GM12865 (cell line): ENCODE measurements around the gene ADAP2.
"Not testable (repeated sequence)": the region's sequence is repeated elsewhere in the genome, so short reads cannot be mapped to it uniquely, and the experiment has no call there.

ENCODE experiments used
- DNase-seq: peaks from one replicate; pipeline ENCODE4 v3.0.0; 2010; ENCODE audit warnings: low read depth
- H3K4me3 ChIP-seq: 2 replicates; pipeline ENCODE4 v1.5.1; 2011; ENCODE audit warnings: mild to moderate bottlenecking, low read depth, low read length, control low read depth
- TF ChIP-seq, protein P1 (sequence below): IDR thresholded peaks from 2 replicates; pipeline ENCODE4 v1.5.1; 2011; ENCODE audit warnings: low read length, control low read depth, low read depth, inconsistent platforms; ENCODE audit not compliant: insufficient read depth; ENCODE audit errors: missing control alignments

Gene ADAP2

DNA sequence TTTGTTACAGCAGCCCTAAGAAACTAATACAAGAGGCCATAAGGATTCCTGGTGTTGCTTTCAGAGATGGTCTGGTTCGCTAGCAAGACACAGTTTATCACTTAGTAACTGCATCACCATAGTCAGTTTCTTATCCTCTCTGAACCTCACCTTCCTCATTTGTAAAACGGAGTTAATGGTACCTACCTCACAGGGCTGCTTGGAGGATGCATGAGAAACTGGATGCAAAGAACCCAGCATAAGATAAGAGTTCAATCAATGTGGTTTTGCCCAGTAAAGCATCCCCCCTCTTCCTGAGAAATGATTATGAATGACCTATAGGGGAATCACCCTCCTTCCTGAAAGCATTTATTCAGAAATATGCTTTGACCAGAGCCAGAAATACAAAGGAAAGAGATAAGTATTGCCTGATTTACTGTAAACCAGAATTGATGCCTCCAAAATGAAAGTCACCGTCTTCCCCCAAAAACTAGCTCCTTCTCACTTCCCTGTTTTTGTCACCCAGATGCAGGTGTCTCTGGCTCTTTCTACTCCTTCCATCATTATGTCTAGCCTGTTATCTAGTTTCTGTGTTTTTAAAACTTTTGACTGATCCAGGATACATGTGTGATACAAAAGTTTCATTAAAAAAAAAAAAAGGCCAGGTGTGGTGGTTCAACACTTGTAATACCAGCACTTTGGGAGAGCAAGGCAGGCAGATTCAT is 12.9 kb upstream of the ADAP2 start:
- no peak for DNase-seq

DNA sequence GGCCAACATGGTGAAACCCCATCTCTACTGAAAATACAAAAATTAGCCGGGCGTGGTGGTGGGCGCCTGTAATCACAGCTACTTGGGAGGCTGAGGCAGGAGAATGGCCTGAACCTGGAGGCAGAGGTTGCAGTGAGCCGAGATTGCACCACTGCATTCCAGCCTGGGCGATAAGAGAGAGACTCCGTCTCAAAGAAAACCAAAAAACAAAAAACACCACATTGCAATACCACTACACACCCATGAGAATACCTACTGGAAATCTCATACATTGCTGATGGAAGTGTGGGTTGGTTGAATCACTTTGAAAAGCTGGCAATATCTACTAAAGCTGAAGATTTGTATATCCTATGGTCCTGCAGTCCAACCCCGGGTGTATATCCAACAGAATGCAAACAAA is 11.6 kb upstream of the ADAP2 start:
- H3K4me3 ChIP-seq, DNase-seq: not testable (repeated sequence)

More for the DNA sequence above, 12.9 kb upstream of the ADAP2 start:
- TF ChIP-seq, protein P1, sequence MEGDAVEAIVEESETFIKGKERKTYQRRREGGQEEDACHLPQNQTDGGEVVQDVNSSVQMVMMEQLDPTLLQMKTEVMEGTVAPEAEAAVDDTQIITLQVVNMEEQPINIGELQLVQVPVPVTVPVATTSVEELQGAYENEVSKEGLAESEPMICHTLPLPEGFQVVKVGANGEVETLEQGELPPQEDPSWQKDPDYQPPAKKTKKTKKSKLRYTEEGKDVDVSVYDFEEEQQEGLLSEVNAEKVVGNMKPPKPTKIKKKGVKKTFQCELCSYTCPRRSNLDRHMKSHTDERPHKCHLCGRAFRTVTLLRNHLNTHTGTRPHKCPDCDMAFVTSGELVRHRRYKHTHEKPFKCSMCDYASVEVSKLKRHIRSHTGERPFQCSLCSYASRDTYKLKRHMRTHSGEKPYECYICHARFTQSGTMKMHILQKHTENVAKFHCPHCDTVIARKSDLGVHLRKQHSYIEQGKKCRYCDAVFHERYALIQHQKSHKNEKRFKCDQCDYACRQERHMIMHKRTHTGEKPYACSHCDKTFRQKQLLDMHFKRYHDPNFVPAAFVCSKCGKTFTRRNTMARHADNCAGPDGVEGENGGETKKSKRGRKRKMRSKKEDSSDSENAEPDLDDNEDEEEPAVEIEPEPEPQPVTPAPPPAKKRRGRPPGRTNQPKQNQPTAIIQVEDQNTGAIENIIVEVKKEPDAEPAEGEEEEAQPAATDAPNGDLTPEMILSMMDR = no peak
- no peak overlapping the region for H3K4me3 ChIP-seq

GRCh38 chr17:30913955-30914354 is 7.8 kb upstream of the ADAP2 start:
- DNase-seq = no peak
- TF ChIP-seq, protein P1 = no peak
- H3K4me3 ChIP-seq = no peak overlapping the region

GRCh38 chr17:30915833-30916611 is 5.7 kb upstream of the ADAP2 start:
- TF ChIP-seq, protein P1 = no peak
- no peak for DNase-seq

DNA sequence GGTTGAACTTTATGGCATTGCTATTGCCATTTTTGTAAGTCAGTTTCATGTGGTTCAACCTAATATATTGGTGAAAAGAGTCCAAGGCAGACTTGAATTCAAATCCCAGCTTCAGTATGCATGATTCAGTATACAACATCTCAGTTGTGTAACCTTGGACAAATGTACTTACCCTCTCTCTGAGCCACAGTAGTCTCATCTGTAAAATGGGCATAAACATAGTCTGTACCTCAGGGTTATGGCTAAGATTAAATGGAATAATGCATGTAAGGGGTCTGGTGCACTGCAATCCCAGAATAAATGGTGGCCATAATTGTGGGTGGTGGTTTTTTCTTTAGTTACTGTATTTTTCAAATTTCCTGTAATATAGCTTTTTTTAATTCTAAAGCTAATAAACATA is 4.7 kb upstream of the ADAP2 start:
- TF ChIP-seq, protein P1 = no peak
- no peak overlapping the region for H3K4me3 ChIP-seq
- no peak for DNase-seq

More at GRCh38 chr17:30915833-30916611, 5.7 kb upstream of the ADAP2 start:
- H3K4me3 ChIP-seq = no peak overlapping the region

- H3K4me3 ChIP-seq = no peak overlapping the region
- no peak for DNase-seq
- TF ChIP-seq, protein P1 = no peak
Observed at GRCh38 chr17:30920282-30920681, 1.5 kb upstream of the ADAP2 start.

DNA sequence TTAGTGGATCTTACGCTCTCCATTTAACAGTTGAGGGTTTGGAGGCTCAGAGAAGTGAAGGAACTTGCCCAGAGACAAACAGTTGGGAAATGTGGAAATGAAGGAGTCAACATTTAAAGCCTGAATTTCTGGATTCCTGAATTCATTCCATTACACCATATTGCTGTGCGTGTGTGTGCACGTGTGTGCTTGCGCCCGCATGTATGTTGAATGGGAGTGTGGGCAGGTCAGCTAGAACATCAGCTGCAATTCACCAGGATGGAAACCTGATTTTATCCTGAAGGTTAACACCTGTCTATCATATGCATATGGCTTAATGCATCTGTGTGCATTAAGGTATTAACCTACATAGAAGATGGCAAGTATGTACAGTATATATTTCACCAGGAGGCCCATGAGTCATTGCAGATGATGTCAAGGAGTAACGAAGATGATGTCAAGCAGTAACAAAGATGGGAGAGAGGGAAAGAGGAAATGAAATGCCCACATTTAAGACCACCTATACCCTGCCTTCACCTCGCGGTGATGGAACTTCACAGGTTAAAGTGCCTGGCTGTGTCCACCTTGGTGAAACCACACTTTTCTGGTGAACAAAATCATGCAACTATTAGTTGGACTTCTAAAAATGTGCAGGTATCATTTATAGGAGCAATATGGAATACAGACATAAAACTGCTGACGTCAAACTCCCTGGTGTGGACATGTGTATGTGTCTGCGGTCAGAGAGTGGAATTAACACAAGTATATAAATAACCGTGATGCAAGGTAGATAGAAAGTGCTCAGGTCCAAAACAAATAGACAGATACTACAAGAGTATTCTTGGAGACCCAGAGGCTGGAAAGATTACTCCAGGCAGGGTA is 832 bp upstream of the ADAP2 start:
- no peak for DNase-seq
- no peak overlapping the region for H3K4me3 ChIP-seq
- TF ChIP-seq, protein P1 = no peak
